Nephron progenitor cell (in vitro differentiated cells): ENCODE measurements around the gene GRHL3.
A peak's percentile ranks its signal among the peaks of the same experiment; 100 is the strongest.

Experiments used
- DNase-seq: peaks from one replicate; pipeline ENCODE4 v3.0.0; 2021
- H3K27ac Mint-ChIP-seq: 2 replicates; pipeline ENCODE4 v1.8.0; 2021; ENCODE audit warnings: mild to moderate bottlenecking, moderate library complexity, mixed read lengths
- H3K27me3 Mint-ChIP-seq: 2 replicates; pipeline ENCODE4 v1.8.0; 2021; ENCODE audit warnings: mild to moderate bottlenecking, low read depth, mixed read lengths; ENCODE audit not compliant: poor library complexity
- H3K36me3 Mint-ChIP-seq: 2 replicates; pipeline ENCODE4 v1.8.0; 2021; ENCODE audit warnings: low read depth, mixed read lengths
- H3K4me1 Mint-ChIP-seq: 2 replicates; pipeline ENCODE4 v1.8.0; 2021; ENCODE audit warnings: mixed read lengths
- H3K4me3 Mint-ChIP-seq: 2 replicates; pipeline ENCODE4 v1.8.0; 2021; ENCODE audit warnings: mild to moderate bottlenecking, moderate library complexity, mixed read lengths
- H3K9me3 Mint-ChIP-seq: 2 replicates; pipeline ENCODE4 v1.8.0; 2021; ENCODE audit warnings: mild to moderate bottlenecking, moderate library complexity, mixed read lengths
- CTCF ChIP-seq: fragments of 200-600 bp; sonication (generic); IDR thresholded peaks from 2 replicates; pipeline ENCODE4 v1.5.0; 2021; ENCODE audit warnings: antibody characterized with exemption

Gene GRHL3

DNA sequence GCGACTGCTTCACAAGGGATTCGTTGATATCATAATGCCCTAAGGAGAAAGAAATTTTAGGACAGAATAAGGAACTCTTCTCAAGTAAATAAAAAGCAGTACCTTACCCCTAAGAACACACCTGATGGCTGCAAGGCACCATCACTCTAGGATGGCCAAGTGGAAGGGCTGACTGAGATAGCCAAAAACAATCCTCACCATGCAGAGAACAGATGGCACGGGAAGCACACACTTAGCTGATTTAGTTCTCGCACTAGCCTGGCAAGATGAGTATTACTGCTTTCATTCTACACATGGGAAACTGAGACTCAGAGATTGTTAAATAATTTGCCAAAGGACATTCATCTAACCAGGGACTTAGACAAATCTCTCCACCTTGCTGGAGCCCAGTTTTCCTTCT, 50.6 kb downstream of the GRHL3 start:
- Mint-ChIP-seq H3K27ac (no peak overlapping the region), H3K4me1 (peaks cover 23% of the 10 kb centered on the region), H3K9me3 (no peaks in the 10 kb centered on the region), H3K36me3 (peaks cover 6% of the 10 kb centered on the region), H3K27me3 (peaks cover 6% of the 10 kb centered on the region), H3K4me3 (no peak overlapping the region)
- DNase-seq = no peak
- TF ChIP-seq CTCF = no peak

DNA sequence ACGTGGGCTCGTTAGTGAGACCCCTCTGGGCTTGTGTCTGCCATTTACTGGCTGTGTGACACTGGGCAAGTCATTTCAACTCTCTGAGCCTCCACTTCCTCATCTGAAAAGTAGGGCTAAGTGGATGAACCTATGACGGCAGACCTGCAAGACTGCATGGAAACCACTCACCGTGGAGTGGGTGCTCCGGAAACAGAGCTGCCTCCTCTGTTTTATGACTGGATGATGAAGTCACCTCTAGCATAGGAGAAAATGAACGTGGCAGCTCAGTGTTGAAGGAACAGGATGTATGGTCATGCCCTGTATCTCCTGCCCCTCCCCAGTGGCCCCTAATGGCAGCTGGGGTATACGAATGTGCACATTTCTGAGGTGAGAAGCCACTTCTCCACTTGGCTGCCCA, 53.9 kb downstream of the GRHL3 start:
- Mint-ChIP-seq H3K36me3 (peaks cover 7% of the 10 kb centered on the region), H3K27me3 (peaks cover 7% of the 10 kb centered on the region), H3K9me3 (no peaks in the 10 kb centered on the region), H3K4me1 (peaks cover 29% of the 10 kb centered on the region), H3K4me3 (no peak overlapping the region), H3K27ac (no peak overlapping the region)
- no peak for TF ChIP-seq CTCF
- DNase-seq = no peak

- Mint-ChIP-seq H3K27ac (no peak overlapping the region), H3K4me1 (peaks cover 29% of the 10 kb centered on the region), H3K9me3 (no peaks in the 10 kb centered on the region), H3K27me3 (peaks cover 7% of the 10 kb centered on the region), H3K36me3 (peaks cover 10% of the 10 kb centered on the region), H3K4me3 (no peak overlapping the region)
- DNase-seq = no peak
- TF ChIP-seq CTCF = no peak
These were observed 54.6 kb downstream of the GRHL3 start for GRCh38 chr1:24373710-24374109.

DNA sequence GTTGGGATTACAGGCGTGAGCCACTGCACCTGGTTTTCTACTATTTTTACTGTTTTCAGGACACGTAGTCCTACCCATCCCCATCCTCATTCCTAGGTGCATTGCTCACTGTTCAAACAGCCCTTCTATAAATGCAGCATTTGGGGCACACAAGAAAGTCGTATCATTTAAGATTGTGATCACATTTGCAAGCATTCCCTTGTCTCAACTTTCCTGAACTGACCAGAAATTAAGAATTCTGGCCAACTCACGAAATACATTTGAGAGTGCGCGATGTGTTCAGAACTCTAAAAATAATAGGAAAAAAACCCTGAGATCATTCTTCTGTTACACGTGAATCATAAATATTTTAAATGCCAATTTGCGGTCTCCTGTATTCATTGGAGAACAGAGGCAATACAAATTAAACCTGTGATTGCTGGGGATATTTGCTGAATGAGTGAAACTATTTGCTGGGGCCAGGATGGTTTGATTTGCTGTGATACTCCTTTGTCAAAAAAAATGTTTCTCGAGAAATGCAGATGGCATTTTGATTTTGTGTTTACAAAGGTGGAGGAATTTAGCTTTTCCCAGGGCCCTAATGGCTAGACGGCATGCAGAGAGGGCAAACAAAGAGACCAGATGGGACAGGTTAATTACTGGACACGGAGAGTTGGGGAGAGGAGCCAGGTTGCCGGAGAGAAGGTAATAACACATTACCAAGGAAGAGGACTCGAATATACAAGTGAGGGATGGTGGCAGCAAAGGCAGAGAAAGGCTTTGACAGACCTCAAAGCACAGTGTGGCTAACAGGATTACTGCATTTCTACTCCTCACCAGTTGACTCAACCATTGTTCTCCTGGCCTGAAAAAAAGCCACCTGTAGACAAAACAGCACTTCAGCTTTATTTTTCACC, 56.0 kb downstream of the GRHL3 start:
- Mint-ChIP-seq H3K36me3 (peaks cover 20% of the 10 kb centered on the region), H3K27me3 (peaks cover 7% of the 10 kb centered on the region), H3K27ac (peak overlapping the region; percentile 21), H3K4me3 (no peak overlapping the region), H3K9me3 (no peaks in the 10 kb centered on the region), H3K4me1 (peaks cover 31% of the 10 kb centered on the region)
- no peak for TF ChIP-seq CTCF
- DNase-seq = no peak

DNA sequence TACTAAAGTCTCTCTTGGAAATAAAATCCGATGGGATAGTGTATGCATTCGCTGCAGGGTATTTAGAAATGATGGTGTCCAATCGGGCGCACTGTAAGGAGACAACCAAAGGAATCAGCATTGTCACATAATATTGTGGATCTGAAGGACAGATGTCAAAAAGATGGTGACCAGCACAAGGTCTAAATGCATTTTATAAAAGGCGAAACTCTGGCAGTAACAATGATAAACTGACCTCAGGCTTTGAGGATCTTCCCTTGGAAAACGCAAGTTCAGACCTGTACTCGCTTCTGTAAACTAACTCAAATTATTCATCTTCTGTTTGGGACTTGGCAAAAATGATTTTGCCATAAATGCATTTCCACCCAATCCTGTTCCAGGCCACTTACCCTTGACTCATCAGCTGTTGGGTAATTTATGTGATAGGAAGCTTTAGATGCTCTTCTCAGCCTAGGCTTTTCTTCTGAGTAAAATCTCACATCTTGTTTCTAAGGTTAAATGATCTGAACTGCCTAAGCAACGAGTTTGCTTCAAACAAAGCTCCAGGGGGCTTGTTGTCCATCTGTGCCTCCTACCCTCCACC, 60.7 kb downstream of the GRHL3 start:
- Mint-ChIP-seq H3K4me1 (peaks cover 17% of the 10 kb centered on the region), H3K27ac (peak overlapping the region; percentile 40), H3K36me3 (peaks cover 31% of the 10 kb centered on the region), H3K9me3 (no peaks in the 10 kb centered on the region), H3K27me3 (peaks cover 4% of the 10 kb centered on the region), H3K4me3 (no peak overlapping the region)
- no peak for TF ChIP-seq CTCF
- no peak for DNase-seq
